ENCODE data around the gene NALCN.

GRCh38 chr13:101139081-101139480, 277.2 kb downstream of the NALCN start:
- TF ChIP-seq POLR2A (IDR thresholded peaks at IDR 0.05) (no peak), CTCF (IDR thresholded peaks at IDR 0.05) (no peak)

Data from lower leg skin (tissue), 3 donors.